Common myeloid progenitor, CD34-positive (primary cell): ENCODE data around the gene PTPN2. TPM values are rescaled to one million over a fixed set of nuclear protein-coding genes. Genes with fewer than 3 reads are reported as not detected.

Experiments
- CTCF ChIA-PET: fragments of 350-600 bp; sonication (Branson Sonifier 250); formaldehyde crosslinking; loops from one replicate; lab custom pipeline; 2021; ENCODE audit warnings: antibody characterized with exemption; lab: Charles Lee
- POLR2A ChIA-PET: fragments of 350-600 bp; sonication (Branson Sonifier 250); formaldehyde crosslinking; loops from one replicate; lab custom pipeline; 2021; ENCODE audit warnings: antibody characterized with exemption; lab: Charles Lee
- DNase-seq, 3 donors: peaks; one replicate each; pipeline versions ENCODE4 v3.0.0 to v3.0.0-alpha.2; 2013
- H3K27ac ChIP-seq, 2 experiments: 1 replicate in 1 of 2; 2 replicates in 1 of 2; pipeline ENCODE4 v1.7.0; 2013; ENCODE audit warnings: inconsistent platforms in 2 of 2, low read length in 2 of 2, mild to moderate bottlenecking in 2 of 2, low read depth in 1 of 2, moderate library complexity in 1 of 2; ENCODE audit not compliant: severe bottlenecking in 2 of 2, insufficient read depth in 1 of 2, poor library complexity in 1 of 2
- H3K27me3 ChIP-seq, 5 experiments: replicated peaks in 2 of 5; 1 replicate in 3 of 5; 2 replicates in 2 of 5; pipeline versions ENCODE4 v1.6.1 to v1.7.0; 2013; ENCODE audit warnings: low read length in 4 of 5, mild to moderate bottlenecking in 2 of 5, moderate library complexity in 2 of 5, inconsistent platforms in 1 of 5; ENCODE audit not compliant: insufficient read depth in 5 of 5, control insufficient read depth in 4 of 5
- H3K36me3 ChIP-seq, 4 experiments: 1 replicate in 2 of 4; 2 replicates in 2 of 4; pipeline versions ENCODE4 v1.6.1 to v1.7.0; 2013; ENCODE audit warnings: low read length in 3 of 4, control low read depth in 1 of 4, mild to moderate bottlenecking in 1 of 4; ENCODE audit not compliant: control insufficient read depth in 4 of 4, insufficient read depth in 4 of 4
- H3K4me1 ChIP-seq, 4 experiments: 1 replicate in 3 of 4; 2 replicates in 1 of 4; pipeline versions ENCODE4 v1.6.1 to v1.7.1; 2013; ENCODE audit warnings: low read length in 3 of 4, mild to moderate bottlenecking in 3 of 4, control low read depth in 1 of 4, inconsistent platforms in 1 of 4, moderate library complexity in 1 of 4; ENCODE audit not compliant: control insufficient read depth in 4 of 4, insufficient read depth in 4 of 4; ENCODE audit errors: control extremely low read depth in 1 of 4
- H3K4me3 ChIP-seq, 7 experiments: 1 replicate in 4 of 7; 2 replicates in 3 of 7; pipeline versions ENCODE4 v1.5.1 to v1.7.0; 2013; ENCODE audit warnings: mild to moderate bottlenecking in 7 of 7, low read length in 6 of 7, moderate library complexity in 6 of 7, inconsistent platforms in 2 of 7, low read depth in 2 of 7, control low read depth in 1 of 7; ENCODE audit not compliant: insufficient read depth in 4 of 7, control insufficient read depth in 1 of 7; ENCODE audit errors: extremely low read depth in 1 of 7
- H3K9me3 ChIP-seq, 5 experiments: 1 replicate in 4 of 5; 2 replicates in 1 of 5; pipeline versions ENCODE4 v1.6.1 to v1.7.1; 2013; ENCODE audit warnings: low read length in 4 of 5, mild to moderate bottlenecking in 2 of 5, inconsistent platforms in 1 of 5, low read depth in 1 of 5, moderate library complexity in 1 of 5; ENCODE audit not compliant: control insufficient read depth in 4 of 5, insufficient read depth in 2 of 5; ENCODE audit errors: control extremely low read depth in 1 of 5
- WGBS: methylation state at CpG from one replicate; pipeline ENCODE4 v1.1.5; 2013; ENCODE audit not compliant: insufficient coverage; 5-methylcytosine and 5-hydroxymethylcytosine counted together
- polyA plus RNA-seq: library from polyadenylated mRNA; unstranded; fragments of 120-200 nt; gene quantifications from one replicate; pipeline ENCODE4 v1.2.1, GENCODE V29; 2013

The PTPN2 gene
- polyA plus RNA-seq = 57.6 TPM

DNA sequence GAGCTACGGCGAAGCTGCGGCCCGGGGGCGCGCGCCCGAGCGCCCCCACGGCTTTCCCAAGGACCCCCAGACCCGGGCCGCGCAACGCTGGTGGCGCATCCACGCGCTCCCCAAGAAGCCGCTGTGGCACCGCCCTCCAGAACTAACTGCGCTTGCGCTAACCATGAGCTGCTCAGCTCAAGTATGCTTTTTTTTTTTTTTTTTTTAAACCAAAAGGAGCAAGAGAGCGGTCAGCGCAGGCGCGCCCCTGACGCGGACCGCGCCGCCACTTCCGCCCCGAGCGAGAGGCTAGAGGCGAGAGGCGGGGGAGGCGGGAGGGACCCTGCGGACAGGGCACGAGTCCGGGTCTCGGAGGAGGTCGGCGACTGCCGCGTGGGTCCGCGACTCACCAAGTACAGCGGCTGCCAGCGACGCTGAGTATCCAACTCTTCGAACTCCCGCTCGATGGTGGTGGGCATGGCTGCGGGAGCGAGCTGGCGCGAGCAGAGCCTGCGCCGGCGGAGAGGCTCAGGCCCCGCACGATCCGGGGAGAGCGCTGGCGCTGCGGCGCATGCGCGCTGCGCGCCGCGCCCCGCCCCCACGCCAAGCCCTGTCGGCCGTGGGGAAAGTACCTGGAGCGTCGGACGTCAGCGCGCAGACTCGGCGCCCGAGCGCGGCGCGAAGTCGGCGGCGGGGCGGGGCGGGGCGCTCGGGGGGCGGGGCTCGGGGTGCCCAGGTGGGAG, at the start of gene PTPN2:
Gene PTPN2 (minus strand): TSS at position 554 of the 722 bp plus-strand sequence. CDS start 96 bp downstream, at position 458.
- no peaks in the 10 kb centered on the region for H3K27me3 ChIP-seq
- peak within 1 kb of the TSS; percentile 95 to 98 for H3K27ac ChIP-seq
- peaks cover 14 to 47% (median 27%) of the 10 kb centered on the region in 4 experiments for H3K4me1 ChIP-seq
- under 1% methylated on average over 61 of the region's 97 CpGs for WGBS
- CTCF ChIA-PET = interaction anchor here (0.8 to 2.1 kb wide), 3 partner anchors 9 to 20 kb away, joined by 3 to 10 read pairs (median 4); no protein-coding TSS in a partner anchor
- peaks cover 0 to 3% (median 0%) of the 10 kb centered on the region in 4 experiments for H3K36me3 ChIP-seq
- POLR2A ChIA-PET = interaction anchor here (0.9 kb wide), 2 partner anchors 21 to 28 kb away, joined by 3 to 4 read pairs; no protein-coding TSS in a partner anchor
- peak within 1 kb of the TSS; percentile 53 to 92 (median 84) for H3K4me3 ChIP-seq
- H3K9me3 ChIP-seq = no peaks in the 10 kb centered on the region
- peak; percentile 93 to 96 (median 95) for DNase-seq

DNA sequence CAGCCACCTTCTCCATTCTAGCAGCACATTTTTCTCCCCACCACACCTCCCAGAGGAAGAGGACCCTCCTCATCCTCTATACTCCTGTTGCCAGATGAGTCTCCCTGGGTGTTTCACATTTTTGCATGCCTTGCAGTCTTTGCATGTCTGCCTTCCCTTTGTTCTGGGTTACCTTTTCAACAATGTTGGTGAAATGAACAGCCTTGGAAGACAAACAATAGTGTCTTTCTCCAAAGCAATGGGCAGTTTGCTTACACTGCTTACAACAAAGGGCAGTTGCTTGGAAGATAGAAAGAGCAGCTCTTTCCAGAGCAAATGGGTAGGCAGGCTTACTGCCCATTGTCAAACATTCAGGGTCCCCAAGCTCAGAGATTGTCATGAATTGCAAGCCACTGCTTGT, 49.3 kb upstream of the PTPN2 start:
- Histone ChIP-seq H3K36me3 (no peaks in the 10 kb centered on the region), H3K4me3 (no peak overlapping the region), H3K9me3 (no peaks in the 10 kb centered on the region), H3K4me1 (peaks cover 0 to 3% (median 0%) of the 10 kb centered on the region in 4 experiments), H3K27me3 (no peaks in the 10 kb centered on the region), H3K27ac (no peak overlapping the region)
- no peak for DNase-seq
- POLR2A ChIA-PET = no interaction called here
- CTCF ChIA-PET = interaction anchor here (0.6 to 4.5 kb wide), 26 partner anchors 8 to 527 kb away, joined by 3 to 130 read pairs (median 7); no protein-coding TSS in a partner anchor

DNA sequence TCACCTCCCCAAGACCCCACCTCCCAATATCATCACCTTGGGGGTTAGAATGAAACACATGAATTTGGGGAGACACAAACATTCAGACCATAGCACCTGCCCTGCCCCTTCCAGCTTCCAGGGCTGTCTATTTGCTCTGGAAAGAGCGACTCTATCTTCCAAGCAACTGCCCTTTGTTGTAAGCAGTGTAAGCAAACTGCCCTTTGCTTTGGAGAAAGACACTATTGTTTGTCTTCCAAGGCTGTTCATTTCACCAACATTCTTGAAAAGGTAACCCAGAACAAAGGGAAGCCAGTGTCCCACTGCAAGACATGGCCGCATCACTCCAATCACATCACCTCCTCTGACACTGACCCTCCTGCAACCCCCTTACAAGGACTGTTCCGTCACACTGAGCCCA, 46.9 kb upstream of the PTPN2 start:
- H3K4me3 ChIP-seq = no peak overlapping the region
- H3K4me1 ChIP-seq = peaks cover 0 to 3% (median 0%) of the 10 kb centered on the region in 4 experiments
- H3K27ac ChIP-seq = no peak overlapping the region
- H3K9me3 ChIP-seq = no peaks in the 10 kb centered on the region
- 93% methylated on average over 3 of the region's 3 CpGs for WGBS
- ChIA-PET CTCF (interaction anchor here (1.0 to 1.5 kb wide), 2 partner anchors 187 to 207 kb away, joined by 3 to 4 read pairs; no protein-coding TSS in a partner anchor), POLR2A (no interaction called here)
- H3K36me3 ChIP-seq = no peaks in the 10 kb centered on the region
- no peak for DNase-seq
- H3K27me3 ChIP-seq = no peaks in the 10 kb centered on the region

DNA sequence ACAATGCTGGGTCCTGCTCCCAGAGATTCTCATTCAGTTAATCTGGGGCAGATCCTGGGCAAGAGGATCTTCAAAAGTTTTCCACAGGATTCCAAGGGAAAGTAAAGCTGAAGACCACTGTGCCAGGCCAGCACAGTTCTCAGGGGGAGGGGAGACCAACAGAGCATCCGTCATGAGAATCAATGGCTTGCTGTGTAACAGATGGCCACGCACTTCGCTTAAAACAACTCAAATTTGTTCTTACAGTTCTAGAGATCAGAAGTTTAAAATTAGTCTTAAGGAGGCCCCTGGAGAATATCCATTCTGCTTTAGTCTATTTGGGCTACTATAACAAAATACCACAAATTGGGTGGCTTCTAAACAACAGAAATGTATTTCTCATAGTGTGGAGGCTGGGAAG, 46.3 kb upstream of the PTPN2 start:
- peaks cover 0 to 3% (median 0%) of the 10 kb centered on the region in 4 experiments for H3K4me1 ChIP-seq
- no peaks in the 10 kb centered on the region for H3K27me3 ChIP-seq
- no peaks in the 10 kb centered on the region for H3K9me3 ChIP-seq
- WGBS = 100% methylated on average over 1 of the region's 3 CpGs
- H3K27ac ChIP-seq = no peak overlapping the region
- ChIA-PET CTCF (interaction anchor here (1.0 kb wide), 1 partner anchor 207 kb away, joined by 3 read pairs; no protein-coding TSS in a partner anchor), POLR2A (no interaction called here)
- no peak overlapping the region for H3K4me3 ChIP-seq
- no peak for DNase-seq
- H3K36me3 ChIP-seq = no peaks in the 10 kb centered on the region

DNA sequence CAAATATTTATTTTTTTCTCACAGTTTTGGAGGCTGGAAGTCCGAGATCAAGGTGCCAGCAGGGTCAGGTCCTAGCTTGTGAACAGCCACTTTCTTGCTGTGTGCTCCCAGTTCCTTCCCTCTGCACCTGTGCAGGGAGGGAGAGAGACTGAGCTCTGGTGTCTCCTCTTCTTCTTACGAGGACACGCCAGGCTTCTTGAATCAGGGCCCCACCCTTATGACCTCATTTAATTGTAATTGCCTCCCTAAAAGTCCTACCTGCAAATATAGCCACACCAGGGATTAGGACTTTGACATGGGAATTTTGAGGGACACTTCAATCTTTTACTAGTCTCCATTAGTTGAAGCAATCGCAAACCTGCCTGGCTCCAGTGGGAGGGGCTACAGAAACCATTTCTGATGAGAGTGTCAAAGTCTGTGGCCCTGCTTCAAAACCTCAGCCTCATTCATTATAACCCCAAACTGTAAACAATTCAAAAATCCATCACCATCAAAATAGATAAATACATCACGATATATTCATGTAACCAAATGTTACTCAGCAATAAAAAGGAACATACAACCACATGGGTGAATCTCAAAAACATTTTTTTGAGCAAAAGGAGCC, 45.5 kb upstream of the PTPN2 start:
- no peaks in the 10 kb centered on the region for H3K9me3 ChIP-seq
- peaks cover 0 to 1% (median 0%) of the 10 kb centered on the region in 4 experiments for H3K4me1 ChIP-seq
- no peak overlapping the region for H3K4me3 ChIP-seq
- no peak for DNase-seq
- H3K36me3 ChIP-seq = no peaks in the 10 kb centered on the region
- H3K27ac ChIP-seq = no peak overlapping the region
- H3K27me3 ChIP-seq = no peaks in the 10 kb centered on the region
- ChIA-PET POLR2A (no interaction called here), CTCF (interaction anchor here (0.9 to 1.0 kb wide), 2 partner anchors 11 to 206 kb away, joined by 3 read pairs; no protein-coding TSS in a partner anchor)
- WGBS = 88% methylated on average over 3 of the region's 5 CpGs

DNA sequence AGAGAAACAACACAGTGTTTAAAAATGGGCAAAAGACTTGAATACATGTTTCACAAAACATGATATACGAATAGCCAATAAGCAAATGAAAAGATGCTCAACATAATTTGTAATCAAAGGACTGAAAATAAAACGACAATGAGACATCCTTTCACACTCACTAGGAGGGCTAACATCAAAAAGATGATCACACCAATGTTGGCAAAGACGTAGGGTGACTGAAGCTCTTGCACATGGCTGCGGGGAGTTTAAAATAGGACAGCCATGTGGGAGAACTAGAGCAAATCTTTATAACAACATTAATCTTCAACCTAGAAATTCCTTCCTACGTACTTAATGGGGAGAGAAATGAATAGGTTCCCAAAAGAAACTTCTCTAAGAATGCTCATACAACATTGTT, 44.6 kb upstream of the PTPN2 start:
- Histone ChIP-seq H3K36me3 (no peaks in the 10 kb centered on the region), H3K9me3 (no peaks in the 10 kb centered on the region), H3K4me1 (no peaks in the 10 kb centered on the region), H3K4me3 (no peak overlapping the region), H3K27ac (no peak overlapping the region), H3K27me3 (no peaks in the 10 kb centered on the region)
- POLR2A ChIA-PET = no interaction called here
- WGBS = 96% methylated on average over 3 of the region's 5 CpGs
- DNase-seq = no peak
- CTCF ChIA-PET = interaction anchor here (0.9 to 1.1 kb wide), 3 partner anchors 10 to 202 kb away, joined by 3 to 5 read pairs (median 3); no protein-coding TSS in a partner anchor
